K562 (cell line): ENCODE data around the gene MYL11. TPM values are rescaled to one million over a fixed set of nuclear protein-coding genes. Genes with fewer than 3 reads are reported as not detected.

ENCODE experiments used
- EGR1 ChIP-seq: fragments of 450-650 bp; conservative IDR thresholded peaks from 2 replicates; pipeline ENCODE4 v1.6.1; 2017; ENCODE audit warnings: mild to moderate bottlenecking
- GATAD2B ChIP-seq: fragments of 450-650 bp; IDR thresholded peaks from 2 replicates; pipeline ENCODE4 v1.6.1; 2017; ENCODE audit warnings: mild to moderate bottlenecking, borderline replicate concordance
- KLF1 ChIP-seq: fragments of 450-650 bp; IDR thresholded peaks from 2 replicates; pipeline ENCODE4 v1.6.1; 2016; ENCODE audit warnings: missing genetic modification characterization, missing compliant biosample characterization
- KLF6 ChIP-seq: fragments of 250-450 bp; sonication (Bioruptor Pico); IDR thresholded peaks from 2 replicates; pipeline ENCODE4 v1.4.0; 2020; ENCODE audit warnings: mild to moderate bottlenecking, moderate library complexity, borderline replicate concordance
- POLR2AphosphoS2 ChIP-seq: IDR thresholded peaks from 2 replicates; pipeline ENCODE4 v1.6.1; 2012; ENCODE audit warnings: low read length, improper control_type of control experiment
- SAP30 ChIP-seq: fragments of 200-600 bp; sonication (generic); IDR thresholded peaks from 2 replicates; pipeline ENCODE4 v1.6.1; 2012; ENCODE audit warnings: borderline replicate concordance, low read depth, mild to moderate bottlenecking, moderate library complexity, low read length, control low read depth, inconsistent platforms; ENCODE audit not compliant: insufficient read depth, poor library complexity, severe bottlenecking
- SUPT5H ChIP-seq: fragments of 450-650 bp; IDR thresholded peaks from 2 replicates; pipeline ENCODE4 v1.6.1; 2016
- polyA plus RNA-seq, 8 experiments: library from polyadenylated mRNA; depleted of rRNA in 4 of 8; stranded (reverse) in 5 of 8; unstranded in 3 of 8; fragments of >200 nt; fragmentation: Nextera tagmentation in 2 of 8; fragmentation: Illumina TruSeq in 1 of 8; extraction: Ambion mirVana in 2 of 8; extraction: Trizol in 1 of 8; gene quantifications; 2 replicates each; pipeline versions ENCODE4 v1.2.1 to v1.2.3, GENCODE V29; 2011 to 2014; ENCODE audit warnings: inconsistent platforms in 1 of 8, missing spikeins in 1 of 8
- total RNA-seq, 7 experiments: library from RNA; depleted of rRNA in 6 of 7; stranded (reverse); fragments of >200 nt in 6 of 7; fragmentation: Illumina TruSeq in 2 of 7; extraction: Trizol in 2 of 7; gene quantifications; 2 replicates each; pipeline versions ENCODE4 v1.2.1 to v1.2.3, GENCODE V29; 2011 to 2021; ENCODE audit warnings: low replicate concordance in 1 of 7
- TF ChIP-seq, protein P1 (sequence below): sonication (generic); formaldehyde crosslinking; IDR thresholded peaks from 2 replicates; pipeline ENCODE4 v1.8.0; 2022; ENCODE audit warnings: mild to moderate bottlenecking, missing genetic modification reagents, borderline replicate concordance
- TF ChIP-seq, protein P2 (sequence below): fragments of 450-650 bp; formaldehyde crosslinking; IDR thresholded peaks from 2 replicates; pipeline ENCODE4 v1.4.0; 2020; ENCODE audit warnings: mild to moderate bottlenecking, moderate library complexity
- TF ChIP-seq, protein P3 (sequence below), 2 experiments: IDR thresholded peaks; 2 replicates each; pipeline ENCODE4 v1.6.1; 2011; ENCODE audit warnings: borderline replicate concordance in 1 of 2, control low read depth in 1 of 2, low read depth in 1 of 2, low read length in 1 of 2, mild to moderate bottlenecking in 1 of 2, mixed read lengths in 1 of 2, moderate library complexity in 1 of 2; ENCODE audit not compliant: insufficient read depth in 1 of 2, insufficient read length in 1 of 2, poor library complexity in 1 of 2, severe bottlenecking in 1 of 2; ENCODE audit errors: extremely low read depth in 1 of 2
- TF ChIP-seq, protein P4 (sequence below): sonication (generic); formaldehyde crosslinking; IDR thresholded peaks from 2 replicates; pipeline ENCODE4 v1.8.0; 2022; ENCODE audit warnings: mild to moderate bottlenecking, missing genetic modification reagents

MYL11 gene
- total and polyA plus RNA-seq, 9 of the 15 experiments (the other 6 are each of a cell fraction or from before 2014, with no cell fraction given) = 0.31 to 1.5 (median 0.73) TPM; not detected in 4

DNA sequence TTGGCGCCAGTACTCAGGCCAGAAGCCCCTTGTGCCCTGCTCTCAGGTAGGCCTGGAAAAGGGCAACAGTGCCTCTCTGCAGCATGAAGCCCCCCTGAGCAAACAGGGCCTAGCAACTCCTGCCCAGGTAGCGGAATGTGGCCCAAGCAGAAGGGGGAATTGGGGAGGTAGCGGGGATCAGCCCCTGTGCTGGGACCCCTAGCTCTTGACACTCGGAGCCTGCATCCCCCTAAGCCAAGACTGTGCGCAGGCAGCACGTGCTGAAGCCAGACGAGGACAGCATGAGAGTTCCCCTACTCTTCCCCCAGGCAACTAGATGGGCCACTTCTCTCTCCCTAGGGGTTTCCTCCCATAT, 18.7 kb upstream of the MYL11 start (continued):
- TF ChIP-seq, protein P1, sequence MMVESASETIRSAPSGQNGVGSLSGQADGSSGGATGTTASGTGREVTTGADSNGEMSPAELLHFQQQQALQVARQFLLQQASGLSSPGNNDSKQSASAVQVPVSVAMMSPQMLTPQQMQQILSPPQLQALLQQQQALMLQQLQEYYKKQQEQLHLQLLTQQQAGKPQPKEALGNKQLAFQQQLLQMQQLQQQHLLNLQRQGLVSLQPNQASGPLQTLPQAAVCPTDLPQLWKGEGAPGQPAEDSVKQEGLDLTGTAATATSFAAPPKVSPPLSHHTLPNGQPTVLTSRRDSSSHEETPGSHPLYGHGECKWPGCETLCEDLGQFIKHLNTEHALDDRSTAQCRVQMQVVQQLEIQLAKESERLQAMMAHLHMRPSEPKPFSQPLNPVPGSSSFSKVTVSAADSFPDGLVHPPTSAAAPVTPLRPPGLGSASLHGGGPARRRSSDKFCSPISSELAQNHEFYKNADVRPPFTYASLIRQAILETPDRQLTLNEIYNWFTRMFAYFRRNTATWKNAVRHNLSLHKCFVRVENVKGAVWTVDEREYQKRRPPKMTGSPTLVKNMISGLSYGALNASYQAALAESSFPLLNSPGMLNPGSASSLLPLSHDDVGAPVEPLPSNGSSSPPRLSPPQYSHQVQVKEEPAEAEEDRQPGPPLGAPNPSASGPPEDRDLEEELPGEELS (CRISPR knock-in tag) = 0 out of 2 replicates have a peak, but pooled peaks have one; percentile 15
- TF ChIP-seq SUPT5H (0 out of 2 replicates have a peak, but pooled peaks have one; percentile 17), POLR2AphosphoS2 (peak; percentile 31; the same call in 1 of the 2 replicates), GATAD2B (no peak), KLF1 (tag) (0 out of 2 replicates have a peak, but pooled peaks have one; percentile 1), EGR1 (no peak), KLF6 (CRISPR knock-in tag) (no peak), SAP30 (peak; percentile 11)
- TF ChIP-seq, protein P2, sequence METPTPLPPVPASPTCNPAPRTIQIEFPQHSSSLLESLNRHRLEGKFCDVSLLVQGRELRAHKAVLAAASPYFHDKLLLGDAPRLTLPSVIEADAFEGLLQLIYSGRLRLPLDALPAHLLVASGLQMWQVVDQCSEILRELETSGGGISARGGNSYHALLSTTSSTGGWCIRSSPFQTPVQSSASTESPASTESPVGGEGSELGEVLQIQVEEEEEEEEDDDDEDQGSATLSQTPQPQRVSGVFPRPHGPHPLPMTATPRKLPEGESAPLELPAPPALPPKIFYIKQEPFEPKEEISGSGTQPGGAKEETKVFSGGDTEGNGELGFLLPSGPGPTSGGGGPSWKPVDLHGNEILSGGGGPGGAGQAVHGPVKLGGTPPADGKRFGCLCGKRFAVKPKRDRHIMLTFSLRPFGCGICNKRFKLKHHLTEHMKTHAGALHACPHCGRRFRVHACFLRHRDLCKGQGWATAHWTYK (CRISPR knock-in tag) = peak; percentile 48; the same call in 1 of the 2 replicates
- TF ChIP-seq, protein P3, sequence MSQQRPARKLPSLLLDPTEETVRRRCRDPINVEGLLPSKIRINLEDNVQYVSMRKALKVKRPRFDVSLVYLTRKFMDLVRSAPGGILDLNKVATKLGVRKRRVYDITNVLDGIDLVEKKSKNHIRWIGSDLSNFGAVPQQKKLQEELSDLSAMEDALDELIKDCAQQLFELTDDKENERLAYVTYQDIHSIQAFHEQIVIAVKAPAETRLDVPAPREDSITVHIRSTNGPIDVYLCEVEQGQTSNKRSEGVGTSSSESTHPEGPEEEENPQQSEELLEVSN (IDR thresholded peaks at IDR 0.05; ENCODE audit: borderline replicate concordance in 1 of 2, extremely low read depth in 1 of 2, insufficient read depth in 1 of 2, insufficient read length in 1 of 2, low read depth in 1 of 2, low read length in 1 of 2, poor library complexity in 1 of 2, severe bottlenecking in 1 of 2) = peak; percentile 56 to 58
- TF ChIP-seq, protein P4, sequence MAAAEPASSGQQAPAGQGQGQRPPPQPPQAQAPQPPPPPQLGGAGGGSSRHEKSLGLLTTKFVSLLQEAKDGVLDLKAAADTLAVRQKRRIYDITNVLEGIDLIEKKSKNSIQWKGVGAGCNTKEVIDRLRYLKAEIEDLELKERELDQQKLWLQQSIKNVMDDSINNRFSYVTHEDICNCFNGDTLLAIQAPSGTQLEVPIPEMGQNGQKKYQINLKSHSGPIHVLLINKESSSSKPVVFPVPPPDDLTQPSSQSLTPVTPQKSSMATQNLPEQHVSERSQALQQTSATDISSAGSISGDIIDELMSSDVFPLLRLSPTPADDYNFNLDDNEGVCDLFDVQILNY = no peak
